GM19372 (cell line): ENCODE data around the gene ANK3.

ENCODE experiments used
- ATAC-seq: cut with Tn5 transposase; IDR thresholded peaks from one replicate; pipeline ENCODE4 v1.9.1; 2021; ENCODE audit warnings: mild to moderate bottlenecking, low read depth, moderate library complexity; ENCODE audit not compliant: unreplicated experiment

The ANK3 gene

DNA sequence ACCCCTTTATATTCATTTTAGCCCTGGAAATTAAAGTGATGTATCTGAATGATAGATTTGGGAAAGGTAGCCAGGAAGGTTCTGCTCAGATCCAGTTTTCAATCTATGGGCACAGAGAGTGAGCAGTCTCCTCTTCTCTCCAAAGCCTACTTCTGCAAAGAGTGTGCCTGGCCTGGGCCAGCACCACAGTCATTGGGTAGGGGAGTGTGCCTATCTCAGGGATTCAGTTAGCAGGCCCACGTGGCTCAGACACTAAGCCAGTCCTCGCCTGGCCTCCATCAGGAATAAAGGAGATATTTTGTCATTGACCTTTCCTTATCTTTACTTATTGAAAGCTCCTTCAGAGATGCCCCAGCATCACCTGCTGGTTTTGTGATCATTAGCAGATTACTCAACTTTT, 267.5 kb downstream of the ANK3 start:
- ATAC-seq = no peak

DNA sequence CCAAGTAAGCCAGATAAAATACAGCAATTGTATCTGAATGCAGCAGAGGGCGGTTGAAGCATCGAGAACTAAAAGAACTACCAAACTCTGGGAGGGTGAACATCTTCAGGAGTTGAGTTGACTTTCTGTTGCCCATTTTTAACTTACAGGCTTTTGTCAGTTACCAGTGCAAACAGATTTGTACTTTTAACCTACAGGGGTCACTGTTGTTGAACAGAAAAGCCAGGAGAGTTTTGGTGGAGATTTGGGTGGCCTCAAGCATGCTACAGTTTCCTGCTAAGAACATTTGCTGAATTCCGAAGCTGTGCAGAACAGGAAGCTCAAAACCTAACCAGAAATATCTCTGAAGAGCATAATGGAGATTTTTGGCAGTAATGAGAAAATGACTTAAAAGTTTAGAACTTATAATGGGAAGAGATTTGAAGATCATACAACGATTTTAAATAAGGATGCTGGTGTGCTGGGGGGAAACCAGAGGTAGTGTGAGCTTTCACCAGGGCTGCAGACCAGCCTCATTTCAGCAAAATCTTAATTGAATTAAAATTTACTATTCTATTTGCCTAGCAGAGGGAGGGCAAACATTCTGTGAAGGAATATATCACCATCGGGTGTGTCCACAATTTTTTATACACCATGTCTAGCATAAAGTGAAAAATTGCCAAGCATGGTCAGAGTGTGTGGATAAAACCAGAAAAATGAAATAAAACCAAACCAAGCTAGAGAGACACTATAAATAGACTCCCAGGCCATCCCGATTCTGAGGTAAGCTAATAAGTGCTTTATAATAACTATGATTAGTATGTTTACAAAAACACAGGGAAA, 274.7 kb downstream of the ANK3 start:
- peak; percentile 89 for ATAC-seq

DNA sequence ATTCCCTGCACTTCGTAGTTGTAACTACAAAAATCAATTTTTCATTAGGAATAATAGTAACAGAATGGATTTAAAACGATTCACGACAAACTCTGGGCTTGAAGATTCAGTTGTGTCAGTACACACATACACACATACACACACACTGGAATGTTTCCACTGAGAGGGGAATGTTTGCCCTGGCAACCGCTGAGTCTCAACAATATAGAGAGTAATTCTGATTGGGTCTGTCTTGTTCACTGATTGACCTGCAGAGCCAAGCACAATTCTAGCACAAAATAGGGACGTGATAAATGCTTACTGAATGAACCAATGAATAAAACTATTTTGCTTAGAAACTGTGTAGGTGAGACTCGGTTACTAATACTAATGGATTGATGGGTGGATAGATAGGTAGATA, 278.9 kb downstream of the ANK3 start:
- no peak for ATAC-seq

- ATAC-seq = no peak
Measured at GRCh38 chr10:60107308-60107976, 282.2 kb downstream of the ANK3 start.

- ATAC-seq = no peak
Measured at GRCh38 chr10:60105295-60105695, 284.4 kb downstream of the ANK3 start.

- ATAC-seq = no peak
Measured at GRCh38 chr10:60101821-60102220, 287.9 kb downstream of the ANK3 start.

DNA sequence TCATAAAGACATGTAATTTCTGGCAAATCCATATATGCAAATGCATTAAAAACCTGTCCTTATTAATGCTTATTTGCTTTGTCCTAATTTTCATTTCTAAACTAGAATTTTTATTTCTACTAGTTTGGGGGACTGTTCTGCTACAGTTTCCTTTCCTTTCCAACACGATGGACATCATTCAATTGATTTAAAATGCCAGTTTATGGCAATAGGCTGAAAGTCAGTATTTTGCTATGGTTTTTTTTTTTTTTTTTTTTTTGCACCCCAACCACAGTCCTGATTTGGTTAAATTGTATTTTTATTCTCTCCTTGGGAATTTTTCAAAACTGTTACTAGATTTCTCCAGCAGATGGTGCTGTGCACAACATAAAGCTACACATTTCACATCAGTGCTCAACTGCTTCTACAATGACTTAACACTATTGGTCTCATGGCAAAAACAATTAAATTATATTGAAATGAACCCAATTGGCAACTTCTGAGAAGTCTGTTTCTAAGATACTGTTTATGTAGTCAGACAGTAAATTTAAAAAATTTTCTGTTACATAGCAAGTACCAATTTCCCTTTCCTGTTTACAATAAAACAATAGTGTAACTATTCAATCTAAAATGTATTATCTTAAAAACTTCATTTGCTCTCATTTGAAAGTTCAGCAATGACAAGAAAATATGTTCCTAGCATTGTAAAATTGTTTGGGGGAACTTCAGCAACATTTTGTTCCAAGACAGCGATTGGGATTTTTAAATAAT, 289.5 kb downstream of the ANK3 start:
- ATAC-seq = no peak

GRCh38 chr10:60098677-60099601, 290.7 kb downstream of the ANK3 start:
- no peak for ATAC-seq

DNA sequence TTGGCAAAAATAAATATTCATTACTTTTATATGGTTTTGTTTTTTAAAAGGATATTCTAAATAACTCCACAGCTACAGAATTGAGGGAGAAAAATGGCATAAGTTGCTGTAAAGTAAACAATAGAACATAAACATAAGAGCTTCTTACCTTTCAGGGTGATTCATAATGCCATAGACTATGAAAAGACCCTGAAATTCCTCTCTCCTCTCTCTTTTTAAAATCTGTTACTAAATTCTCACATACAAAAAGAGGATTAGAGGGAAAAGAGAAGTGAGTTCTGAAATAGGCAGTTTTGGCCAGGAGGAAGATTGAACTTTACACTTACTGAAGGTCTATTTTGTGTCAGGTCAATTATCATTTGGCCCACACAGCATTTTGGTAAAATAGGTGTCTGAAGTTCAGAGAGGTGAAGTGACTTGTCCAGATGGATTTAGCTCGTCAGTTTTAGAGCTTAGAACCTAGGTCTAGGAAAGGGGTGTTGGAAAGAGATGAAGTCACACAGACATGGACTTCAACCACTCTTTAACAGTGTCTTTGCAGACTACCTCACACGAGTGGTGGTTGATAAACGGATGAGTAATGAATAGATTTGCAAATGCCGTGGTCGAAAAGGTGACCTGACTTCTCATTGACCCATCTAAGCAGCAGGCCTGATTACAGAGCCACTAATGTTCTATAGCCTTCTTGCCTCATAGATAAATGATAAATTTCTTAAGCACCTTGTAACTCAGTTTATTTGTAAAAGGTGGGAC, 292.7 kb downstream of the ANK3 start:
- peak; percentile 71 for ATAC-seq

DNA sequence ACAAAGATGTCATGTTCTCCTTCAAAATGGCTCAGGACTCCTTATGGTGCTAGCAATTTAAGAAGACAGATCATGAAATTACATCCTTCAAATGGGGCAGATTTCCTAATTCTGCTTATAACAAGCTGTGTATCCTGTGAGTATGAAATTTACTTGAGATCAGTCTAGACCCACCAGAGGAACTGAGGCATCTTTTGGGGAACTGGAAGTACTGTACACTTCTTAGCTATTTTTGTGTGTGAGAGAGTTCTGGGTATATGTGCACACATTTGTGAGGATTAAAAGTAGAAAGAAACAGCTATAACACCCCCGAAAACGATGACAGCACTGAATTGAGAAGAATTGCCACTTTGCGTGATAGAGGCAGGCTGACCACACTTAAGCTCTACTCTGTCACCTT, 296.4 kb downstream of the ANK3 start:
- ATAC-seq = no peak

- peak; percentile 76 for ATAC-seq
Measured at GRCh38 chr10:60086862-60087261, 302.8 kb downstream of the ANK3 start.

- no peak for ATAC-seq
Measured at GRCh38 chr10:60086421-60086820, 303.3 kb downstream of the ANK3 start.

GRCh38 chr10:60082744-60083344, 306.8 kb downstream of the ANK3 start:
- ATAC-seq = no peak

DNA sequence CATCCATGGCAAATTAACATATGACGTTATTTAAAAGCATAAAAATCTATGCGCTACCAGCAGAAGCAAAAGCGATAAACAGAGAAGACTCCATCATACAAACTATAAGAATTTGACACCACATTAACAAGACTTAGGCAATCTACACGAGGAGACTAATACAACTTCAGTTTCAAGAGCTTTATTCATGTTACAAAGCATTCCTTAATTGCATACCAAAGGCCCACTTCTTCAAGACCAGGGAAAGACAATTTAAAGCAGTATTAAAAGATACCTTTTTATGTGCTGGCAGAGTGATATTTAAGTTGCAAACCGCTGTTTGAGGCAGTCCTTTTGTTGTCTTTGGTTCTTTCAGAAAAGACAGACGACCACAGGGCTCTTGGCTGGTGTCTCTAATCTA, 307.3 kb downstream of the ANK3 start:
- no peak for ATAC-seq

- ATAC-seq = peak; percentile 83
Measured at GRCh38 chr10:60073781-60074656, 315.7 kb downstream of the ANK3 start.

GRCh38 chr10:60073397-60073780, 316.3 kb downstream of the ANK3 start:
- ATAC-seq = no peak

GRCh38 chr10:60069311-60069710, 320.4 kb downstream of the ANK3 start:
- ATAC-seq = no peak

GRCh38 chr10:60050366-60050765, 339.3 kb downstream of the ANK3 start:
- no peak for ATAC-seq
